Measurements from ENCODE around the gene SAPCD1. TPM values are rescaled to one million over a fixed set of nuclear protein-coding genes. Genes with fewer than 3 reads are reported as not detected.

Gene SAPCD1
- total RNA-seq, 2 donors from 2014 or later: 7.9 to 8.4 TPM

DNA sequence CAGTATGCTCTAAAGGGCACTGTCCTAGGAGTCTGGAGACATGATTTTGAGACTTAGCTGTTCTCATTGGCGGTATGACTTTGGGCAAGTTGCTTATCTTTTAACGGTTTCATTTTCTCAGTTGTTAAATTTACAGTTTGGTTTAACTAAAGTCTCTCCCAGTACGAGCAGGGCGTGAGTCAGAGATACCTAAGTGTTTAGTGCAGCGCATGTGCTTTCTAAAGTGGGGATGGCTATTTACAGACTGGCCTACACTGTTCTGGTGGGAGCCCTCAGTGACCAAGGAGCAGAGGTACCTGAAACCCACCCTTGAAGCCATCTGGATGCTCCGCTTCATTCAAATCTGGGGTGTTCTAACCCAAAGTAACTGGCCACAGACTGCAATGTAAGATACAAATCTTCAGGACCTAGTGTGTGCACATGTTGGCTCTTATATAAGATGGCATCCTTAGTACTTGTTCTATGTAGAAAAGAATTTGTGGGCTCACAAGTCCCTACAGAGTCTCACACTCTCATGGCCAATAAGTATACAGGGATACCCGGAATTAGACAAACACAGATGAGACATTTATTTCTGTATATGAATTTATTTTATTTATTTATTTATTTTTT, 11.9 kb upstream of the SAPCD1 start:
- Mint-ChIP-seq H3K9me3 (no peaks in the 10 kb centered on the region), H3K4me3 (no peak overlapping the region), H3K27ac (no peak overlapping the region), H3K4me1 (peaks cover 8% of the 10 kb centered on the region), H3K36me3 (ENCODE audit: low read depth) (peaks cover 14% of the 10 kb centered on the region), H3K27me3 (ENCODE audit: insufficient read depth) (no peaks in the 10 kb centered on the region)
- TF ChIP-seq, protein P1, sequence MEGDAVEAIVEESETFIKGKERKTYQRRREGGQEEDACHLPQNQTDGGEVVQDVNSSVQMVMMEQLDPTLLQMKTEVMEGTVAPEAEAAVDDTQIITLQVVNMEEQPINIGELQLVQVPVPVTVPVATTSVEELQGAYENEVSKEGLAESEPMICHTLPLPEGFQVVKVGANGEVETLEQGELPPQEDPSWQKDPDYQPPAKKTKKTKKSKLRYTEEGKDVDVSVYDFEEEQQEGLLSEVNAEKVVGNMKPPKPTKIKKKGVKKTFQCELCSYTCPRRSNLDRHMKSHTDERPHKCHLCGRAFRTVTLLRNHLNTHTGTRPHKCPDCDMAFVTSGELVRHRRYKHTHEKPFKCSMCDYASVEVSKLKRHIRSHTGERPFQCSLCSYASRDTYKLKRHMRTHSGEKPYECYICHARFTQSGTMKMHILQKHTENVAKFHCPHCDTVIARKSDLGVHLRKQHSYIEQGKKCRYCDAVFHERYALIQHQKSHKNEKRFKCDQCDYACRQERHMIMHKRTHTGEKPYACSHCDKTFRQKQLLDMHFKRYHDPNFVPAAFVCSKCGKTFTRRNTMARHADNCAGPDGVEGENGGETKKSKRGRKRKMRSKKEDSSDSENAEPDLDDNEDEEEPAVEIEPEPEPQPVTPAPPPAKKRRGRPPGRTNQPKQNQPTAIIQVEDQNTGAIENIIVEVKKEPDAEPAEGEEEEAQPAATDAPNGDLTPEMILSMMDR (conservative IDR thresholded peaks at IDR 0.05): no peak
- DNase-seq: no peak
- 89 to 95% methylated on average over 3 to 6 of the region's 7 CpGs for WGBS, 2 experiments (ENCODE audit: insufficient coverage in 1 of 2, insufficient read length in 1 of 2)
- no peak overlapping the region for H3K27ac ChIP-seq (ENCODE audit: low read depth, low read length)
- no peaks in the 10 kb centered on the region for H3K36me3 ChIP-seq (ENCODE audit: control insufficient read depth, insufficient read depth, low read length)
- H3K4me1 ChIP-seq (ENCODE audit: control insufficient read depth, insufficient read depth, low read length): no peaks in the 10 kb centered on the region
- no peak overlapping the region for H3K9ac ChIP-seq (ENCODE audit: extremely low read depth, low read length, poor library complexity, severe bottlenecking)
- H3K27me3 ChIP-seq (ENCODE audit: control insufficient read depth, insufficient read depth, low read length, poor library complexity, severe bottlenecking): no peaks in the 10 kb centered on the region
- H3K9me3 ChIP-seq (ENCODE audit: control insufficient read depth, low read length): no peaks in the 10 kb centered on the region
- H3K4me3 ChIP-seq (ENCODE audit: low read length): no peak overlapping the region

- H3K27ac Mint-ChIP-seq: no peak overlapping the region
- TF ChIP-seq, protein P1 (conservative IDR thresholded peaks at IDR 0.05): no peak
- no peak overlapping the region for H3K27ac ChIP-seq (ENCODE audit: low read depth, low read length)
- H3K4me1 ChIP-seq (ENCODE audit: control insufficient read depth, insufficient read depth, low read length): no peaks in the 10 kb centered on the region
- WGBS, 2 experiments (ENCODE audit: insufficient coverage in 1 of 2, insufficient read length in 1 of 2): 88 to 94% methylated on average over 7 to 8 of the region's 8 CpGs
- peaks cover 7% of the 10 kb centered on the region for H3K36me3 Mint-ChIP-seq (ENCODE audit: low read depth)
- no peak for DNase-seq
- no peak overlapping the region for H3K4me3 Mint-ChIP-seq
- no peaks in the 10 kb centered on the region for H3K27me3 Mint-ChIP-seq (ENCODE audit: insufficient read depth)
- H3K9me3 ChIP-seq (ENCODE audit: control insufficient read depth, low read length): no peaks in the 10 kb centered on the region
- H3K27me3 ChIP-seq (ENCODE audit: control insufficient read depth, insufficient read depth, low read length, poor library complexity, severe bottlenecking): no peaks in the 10 kb centered on the region
- H3K9ac ChIP-seq (ENCODE audit: extremely low read depth, low read length, poor library complexity, severe bottlenecking): no peak overlapping the region
- no peaks in the 10 kb centered on the region for H3K9me3 Mint-ChIP-seq
- H3K4me3 ChIP-seq (ENCODE audit: low read length): no peak overlapping the region
- peaks cover 4% of the 10 kb centered on the region for H3K4me1 Mint-ChIP-seq
- H3K36me3 ChIP-seq (ENCODE audit: control insufficient read depth, insufficient read depth, low read length): no peaks in the 10 kb centered on the region
Observed at GRCh38 chr6:31752739-31753319, 9.6 kb upstream of the SAPCD1 start.

GRCh38 chr6:31758281-31758680, 4.2 kb upstream of the SAPCD1 start:
- no peaks in the 10 kb centered on the region for H3K4me1 ChIP-seq (ENCODE audit: control insufficient read depth, insufficient read depth, low read length)
- DNase-seq: no peak
- Mint-ChIP-seq H3K27me3 (ENCODE audit: insufficient read depth) (no peaks in the 10 kb centered on the region), H3K27ac (no peak overlapping the region), H3K9me3 (no peaks in the 10 kb centered on the region), H3K36me3 (ENCODE audit: low read depth) (peaks cover 24% of the 10 kb centered on the region), H3K4me3 (no peak overlapping the region), H3K4me1 (peaks cover 3% of the 10 kb centered on the region)
- no peak overlapping the region for H3K4me3 ChIP-seq (ENCODE audit: low read length)
- no peak overlapping the region for H3K27ac ChIP-seq (ENCODE audit: low read depth, low read length)
- H3K27me3 ChIP-seq (ENCODE audit: control insufficient read depth, insufficient read depth, low read length, poor library complexity, severe bottlenecking): no peaks in the 10 kb centered on the region
- H3K9ac ChIP-seq (ENCODE audit: extremely low read depth, low read length, poor library complexity, severe bottlenecking): no peak overlapping the region
- H3K9me3 ChIP-seq (ENCODE audit: control insufficient read depth, low read length): no peaks in the 10 kb centered on the region
- H3K36me3 ChIP-seq (ENCODE audit: control insufficient read depth, insufficient read depth, low read length): no peaks in the 10 kb centered on the region
- 90 to 100% methylated on average over 2 of the region's 2 CpGs for WGBS, 2 experiments (ENCODE audit: insufficient coverage in 1 of 2, insufficient read length in 1 of 2)
- TF ChIP-seq, protein P1 (conservative IDR thresholded peaks at IDR 0.05): no peak

All from endodermal cell (in vitro differentiated cells).